Astrocyte (in vitro differentiated cells and primary cell): ENCODE measurements around the gene EDRF1. TPM values are rescaled to one million over a fixed set of nuclear protein-coding genes. Genes with fewer than 3 reads are reported as not detected.

Experiments
- DNase-seq: peaks from one replicate; pipeline ENCODE4 v3.0.0-alpha.2; 2010; ENCODE audit warnings: low read depth
- FAIRE-seq: peaks from 2 replicates; lab custom pipeline; 2011; peaks lifted over from hg19 to GRCh38; lab: Jason Lieb, UNC
- H2AFZ ChIP-seq: 2 replicates; pipeline ENCODE4 v1.6.0; 2012; ENCODE audit warnings: low read depth, low read length, inconsistent platforms
- H3K27ac ChIP-seq: 2 replicates; pipeline ENCODE4 v1.5.1; 2011; ENCODE audit warnings: low read depth, low read length, inconsistent platforms
- H3K27me3 ChIP-seq: 2 replicates; pipeline ENCODE4 v1.6.0; 2011; ENCODE audit warnings: low read length, inconsistent platforms; ENCODE audit not compliant: insufficient read depth
- H3K36me3 ChIP-seq: 2 replicates; pipeline ENCODE4 v1.5.1; 2011; ENCODE audit warnings: low read length, inconsistent platforms; ENCODE audit not compliant: insufficient read depth
- H3K4me1 ChIP-seq: 2 replicates; pipeline ENCODE4 v1.5.1; 2011; ENCODE audit warnings: low read length, inconsistent platforms; ENCODE audit not compliant: insufficient read depth
- H3K4me2 ChIP-seq: 2 replicates; pipeline ENCODE4 v1.6.0; 2012; ENCODE audit warnings: low read length, inconsistent platforms
- H3K4me3 ChIP-seq: 2 replicates; pipeline ENCODE4 v1.5.1; 2011; ENCODE audit warnings: low read depth, mild to moderate bottlenecking, low read length, inconsistent platforms; ENCODE audit not compliant: insufficient read depth
- H3K79me2 ChIP-seq: 2 replicates; pipeline ENCODE4 v1.6.0; 2012; ENCODE audit warnings: mild to moderate bottlenecking, low read length, inconsistent platforms; ENCODE audit not compliant: insufficient read depth
- H3K9ac ChIP-seq: 2 replicates; pipeline ENCODE4 v1.6.0; 2012; ENCODE audit warnings: mild to moderate bottlenecking, low read length, inconsistent platforms
- H3K9me3 ChIP-seq: 2 replicates; pipeline ENCODE4 v1.5.1; 2012; ENCODE audit warnings: low read depth, mild to moderate bottlenecking, low read length, inconsistent platforms; ENCODE audit not compliant: insufficient read depth
- H4K20me1 ChIP-seq: 2 replicates; pipeline ENCODE4 v1.6.0; 2012; ENCODE audit warnings: low read length, inconsistent platforms; ENCODE audit not compliant: insufficient read depth
- H3K27ac Mint-ChIP-seq: one replicate; pipeline ENCODE4 v1.8.0; 2021; ENCODE audit warnings: mild to moderate bottlenecking, mixed read lengths; ENCODE audit not compliant: unreplicated experiment
- H3K27me3 Mint-ChIP-seq: one replicate; pipeline ENCODE4 v1.8.0; 2021; ENCODE audit warnings: low read depth, mixed read lengths; ENCODE audit not compliant: unreplicated experiment
- H3K36me3 Mint-ChIP-seq: one replicate; pipeline ENCODE4 v1.8.0; 2021; ENCODE audit warnings: low read depth, mixed read lengths; ENCODE audit not compliant: unreplicated experiment
- H3K4me1 Mint-ChIP-seq: one replicate; pipeline ENCODE4 v1.8.0; 2021; ENCODE audit warnings: low read depth, mixed read lengths; ENCODE audit not compliant: unreplicated experiment
- H3K4me3 Mint-ChIP-seq: one replicate; pipeline ENCODE4 v1.8.0; 2021; ENCODE audit warnings: mild to moderate bottlenecking, moderate library complexity, mixed read lengths; ENCODE audit not compliant: unreplicated experiment
- H3K9me3 Mint-ChIP-seq: one replicate; pipeline ENCODE4 v1.8.0; 2021; ENCODE audit warnings: mild to moderate bottlenecking, mixed read lengths; ENCODE audit not compliant: unreplicated experiment
- CTCF ChIP-seq: IDR thresholded peaks from 2 replicates; pipeline ENCODE4 v1.5.1; 2011; ENCODE audit warnings: low read depth, mild to moderate bottlenecking, inconsistent platforms, low read length, moderate library complexity; ENCODE audit not compliant: insufficient read depth
- EZH2 ChIP-seq: IDR thresholded peaks from 2 replicates; pipeline ENCODE4 v1.6.1; 2012; ENCODE audit warnings: mild to moderate bottlenecking, low read length, inconsistent platforms; ENCODE audit not compliant: insufficient read depth
- total RNA-seq: library from RNA; stranded (reverse); gene quantifications from 2 replicates; pipeline ENCODE4 v1.2.1, GENCODE V29; 2021

EDRF1 gene
- total RNA-seq, 1 donor from 2014 or later = 25.7 TPM

- Histone ChIP-seq H3K4me1 (peaks cover 2% of the 10 kb centered on the region), H3K27ac (no peak overlapping the region), H2AFZ (no peak overlapping the region), H3K27me3 (no peaks in the 10 kb centered on the region), H3K9me3 (no peaks in the 10 kb centered on the region), H3K36me3 (peaks cover 50% of the 10 kb centered on the region), H3K79me2 (no peaks in the 10 kb centered on the region), H3K4me3 (no peak overlapping the region), H3K9ac (no peak overlapping the region), H4K20me1 (peaks cover 3% of the 10 kb centered on the region), H3K4me2 (no peak overlapping the region)
- Mint-ChIP-seq H3K4me3 (no peak overlapping the region), H3K27ac (no peak overlapping the region), H3K27me3 (no peaks in the 10 kb centered on the region), H3K9me3 (no peaks in the 10 kb centered on the region), H3K4me1 (no peaks in the 10 kb centered on the region), H3K36me3 (peaks cover 19% of the 10 kb centered on the region)
- FAIRE-seq = no peak
- TF ChIP-seq CTCF (no peak), EZH2 (no peak)
- DNase-seq = no peak
Measured at GRCh38 chr10:125756853-125757487, 37.5 kb downstream of the EDRF1 start.

- Mint-ChIP-seq H3K9me3 (no peaks in the 10 kb centered on the region), H3K4me1 (no peaks in the 10 kb centered on the region), H3K36me3 (peaks cover 19% of the 10 kb centered on the region), H3K27me3 (no peaks in the 10 kb centered on the region), H3K4me3 (no peak overlapping the region), H3K27ac (no peak overlapping the region)
- TF ChIP-seq CTCF = no peak
- no peak for TF ChIP-seq EZH2
- Histone ChIP-seq H3K4me2 (no peak overlapping the region), H3K79me2 (no peaks in the 10 kb centered on the region), H4K20me1 (peaks cover 3% of the 10 kb centered on the region), H3K9ac (no peak overlapping the region), H3K27ac (no peak overlapping the region), H3K27me3 (no peaks in the 10 kb centered on the region), H3K9me3 (no peaks in the 10 kb centered on the region), H3K4me1 (peaks cover 3% of the 10 kb centered on the region), H3K36me3 (peaks cover 43% of the 10 kb centered on the region), H2AFZ (no peak overlapping the region), H3K4me3 (no peak overlapping the region)
- FAIRE-seq = no peak
- DNase-seq = no peak
Measured at GRCh38 chr10:125757742-125758141, 38.2 kb downstream of the EDRF1 start.

- Mint-ChIP-seq H3K4me3 (no peak overlapping the region), H3K27me3 (no peaks in the 10 kb centered on the region), H3K9me3 (no peaks in the 10 kb centered on the region), H3K27ac (no peak overlapping the region), H3K36me3 (peaks cover 23% of the 10 kb centered on the region), H3K4me1 (no peaks in the 10 kb centered on the region)
- H3K9ac ChIP-seq = no peak overlapping the region
- peaks cover 42% of the 10 kb centered on the region for H3K36me3 ChIP-seq
- DNase-seq (no peak), FAIRE-seq (no peak)
- no peak for TF ChIP-seq CTCF
- no peak for TF ChIP-seq EZH2
- H3K4me2 ChIP-seq = no peak overlapping the region
- peaks cover 3% of the 10 kb centered on the region for H4K20me1 ChIP-seq
- H3K27me3 ChIP-seq = no peaks in the 10 kb centered on the region
- peaks cover 3% of the 10 kb centered on the region for H3K4me1 ChIP-seq
- no peak overlapping the region for H2AFZ ChIP-seq
- no peak overlapping the region for H3K4me3 ChIP-seq
- no peak overlapping the region for H3K27ac ChIP-seq
- H3K79me2 ChIP-seq = no peaks in the 10 kb centered on the region
- H3K9me3 ChIP-seq = no peaks in the 10 kb centered on the region
Measured at GRCh38 chr10:125761961-125762360, 42.5 kb downstream of the EDRF1 start.
